ENCODE results near the gene UNC5CL.

UNC5CL gene

DNA sequence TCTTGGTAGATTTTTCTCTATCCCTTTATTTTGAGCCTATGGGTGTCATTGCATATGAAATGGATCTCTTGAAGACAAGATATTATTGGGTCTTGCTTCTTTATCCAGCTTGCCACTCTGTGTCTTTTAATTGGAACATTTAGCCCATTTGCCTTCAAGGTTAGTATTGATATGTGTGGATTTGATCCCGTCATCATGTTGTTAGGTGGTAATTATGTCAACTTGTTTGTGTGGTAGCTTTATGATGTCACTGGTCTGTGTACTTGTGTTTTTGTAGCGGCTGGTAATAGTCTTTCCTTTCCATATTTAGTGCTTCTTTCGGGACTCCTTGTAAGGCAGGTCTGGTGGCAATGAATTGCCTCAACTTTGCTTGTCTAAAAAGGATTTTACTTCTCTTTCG is 61.9 kb downstream of the UNC5CL start:
- DNase-seq (ENCODE audit: insufficient read length, low spot score) (no peak), FAIRE-seq (no peak)

Measured in HTR-8/SVneo (cell line).